D721Med (cell line): ENCODE measurements around the gene EPS8.

ENCODE experiments used
- DNase-seq: peaks from one replicate; pipeline ENCODE4 v3.0.0; 2011; ENCODE audit warnings: low spot score; ENCODE audit not compliant: insufficient read length
- FAIRE-seq: peaks from 2 replicates; lab custom pipeline; 2011; peaks lifted over from hg19 to GRCh38; lab: Jason Lieb, UNC
- CTCF ChIP-seq: IDR thresholded peaks from 2 replicates; pipeline ENCODE4 v1.5.1; 2012; ENCODE audit warnings: mild to moderate bottlenecking, control low read depth; ENCODE audit not compliant: insufficient read depth; ENCODE audit errors: missing control alignments

The EPS8 gene

GRCh38 chr12:15605881-15606590 is 183.2 kb downstream of the EPS8 start:
- DNase-seq (no peak), FAIRE-seq (no peak)
- no peak for TF ChIP-seq CTCF

- FAIRE-seq (no peak), DNase-seq (no peak)
- TF ChIP-seq CTCF: no peak
Observed at GRCh38 chr12:15603474-15604085, 185.6 kb downstream of the EPS8 start.

DNA sequence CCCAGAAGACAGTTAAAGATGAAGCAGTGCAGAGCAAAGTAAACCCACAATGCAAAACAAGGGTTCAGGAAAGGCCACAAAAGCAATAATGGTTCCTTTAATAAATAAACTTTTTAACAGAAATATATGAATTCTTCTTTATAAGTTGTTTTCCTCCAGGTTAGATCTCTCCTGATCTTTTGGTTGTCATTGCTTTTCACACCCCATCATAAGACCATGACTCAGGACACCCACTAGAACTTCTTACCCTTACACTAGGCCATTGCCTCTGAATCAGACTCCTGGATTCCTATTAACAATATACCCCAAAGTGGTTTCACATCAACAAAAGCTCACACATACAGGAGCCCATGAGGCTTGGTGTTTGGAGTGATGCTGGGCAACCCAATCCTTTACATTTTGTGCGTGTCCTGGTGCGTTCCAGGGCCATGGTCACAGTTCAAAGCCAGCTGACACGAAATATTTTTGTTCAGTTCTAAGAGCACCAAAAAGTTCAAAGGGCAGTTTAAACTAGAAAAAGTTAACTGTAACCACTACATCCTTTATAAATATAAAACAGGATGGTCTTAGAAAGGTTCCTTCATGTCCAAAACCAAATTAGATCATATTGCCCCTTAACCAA is 187.0 kb downstream of the EPS8 start:
- no peak for TF ChIP-seq CTCF
- DNase-seq (no peak), FAIRE-seq (no peak)

DNA sequence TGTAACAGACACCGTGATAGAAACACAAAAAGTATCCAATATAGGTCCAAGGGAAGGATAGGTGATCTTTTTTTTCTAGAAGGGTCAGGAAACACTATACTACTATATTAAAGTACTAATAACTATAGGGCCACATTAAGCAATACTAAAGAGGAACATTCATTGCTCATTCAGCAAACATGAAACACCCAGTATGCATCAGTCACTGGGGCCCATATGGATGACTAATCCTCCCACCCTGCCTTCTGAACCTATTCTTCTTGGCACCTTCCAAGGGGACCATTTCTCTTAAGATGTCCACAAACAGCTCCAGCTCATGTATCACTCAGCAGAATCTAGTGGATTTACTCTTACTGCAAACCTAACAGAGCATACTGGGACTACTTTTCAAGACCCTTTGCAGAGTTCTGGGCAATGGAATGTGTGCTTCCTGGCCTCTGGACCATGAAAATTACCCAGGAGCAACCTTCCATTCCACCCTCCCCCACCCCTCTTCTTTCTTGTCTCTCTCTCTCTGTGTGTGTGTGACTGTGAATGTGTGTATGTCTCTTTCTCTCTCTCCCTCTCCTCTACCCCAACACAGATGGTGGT is 187.9 kb downstream of the EPS8 start:
- TF ChIP-seq CTCF: no peak
- DNase-seq (no peak), FAIRE-seq (no peak)

DNA sequence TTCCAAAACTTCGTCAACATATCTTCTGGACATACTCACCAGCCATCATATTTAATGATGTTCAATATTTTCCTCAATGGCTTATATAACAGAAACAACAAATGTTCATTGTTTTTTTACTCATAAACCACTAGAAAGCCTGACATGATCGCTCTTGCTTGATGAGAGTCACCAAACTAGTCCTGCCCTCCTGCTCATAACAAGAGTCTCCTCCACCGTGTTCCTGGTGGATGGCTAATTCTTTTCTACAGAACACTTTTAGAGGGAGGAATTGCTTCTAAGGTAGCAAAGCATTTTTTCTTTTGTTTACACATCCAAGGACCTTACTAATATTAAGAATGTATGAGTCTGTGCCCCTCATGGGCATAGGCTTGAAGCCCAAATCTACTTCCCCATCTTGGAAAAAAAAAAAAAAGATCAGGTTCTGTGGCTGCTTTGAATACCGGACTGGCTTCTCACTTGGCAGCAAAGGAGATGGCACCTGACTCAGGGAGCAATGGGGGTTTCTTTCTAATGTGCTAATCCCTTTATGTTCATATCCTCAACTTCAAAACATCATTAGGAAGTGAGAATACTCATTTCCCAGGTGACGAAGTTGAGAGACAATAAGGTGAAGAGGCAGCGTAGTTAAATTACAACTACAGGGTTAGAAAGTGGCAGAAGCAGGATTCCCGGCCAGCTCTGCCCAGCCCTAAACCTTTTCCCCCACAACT is 188.8 kb downstream of the EPS8 start:
- TF ChIP-seq CTCF: no peak
- DNase-seq: no peak
- FAIRE-seq: no peak

DNA sequence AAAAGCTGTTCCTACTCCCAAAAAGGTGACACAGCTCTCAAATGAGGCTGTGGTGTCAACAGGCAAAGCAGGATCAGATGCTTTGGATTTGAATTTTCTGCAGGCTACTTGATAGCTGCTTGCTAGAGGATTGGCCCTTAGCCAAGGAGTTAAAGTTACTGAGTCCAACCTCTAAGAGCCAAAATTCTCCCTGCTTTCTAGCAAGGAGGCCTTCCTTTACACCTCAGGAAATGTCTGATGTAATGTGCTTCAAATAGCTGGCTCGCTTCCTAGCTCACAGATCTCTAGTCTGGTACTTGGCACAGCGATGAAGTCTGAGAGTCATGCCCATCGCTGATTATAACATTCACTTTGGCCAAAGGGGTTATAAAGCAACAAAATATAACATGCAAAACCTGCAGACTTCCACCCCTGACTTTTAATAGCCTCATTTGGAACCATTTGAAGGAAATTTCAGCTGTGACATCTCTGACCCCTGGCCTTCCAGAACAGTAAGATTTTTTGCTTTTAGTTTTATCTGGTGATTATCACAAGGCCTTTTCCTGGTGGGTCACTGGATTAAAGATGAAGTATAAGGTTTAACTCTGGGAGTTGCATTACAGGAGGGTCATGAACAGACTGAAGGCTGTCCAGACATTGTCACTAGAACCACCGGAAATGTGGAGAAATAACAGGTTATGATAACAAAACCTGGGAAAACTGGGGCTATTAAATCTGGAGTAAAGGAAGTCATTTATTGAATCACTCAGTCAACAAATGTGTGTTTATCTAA is 189.7 kb downstream of the EPS8 start:
- TF ChIP-seq CTCF: no peak
- DNase-seq: no peak
- no peak for FAIRE-seq
